ENCODE measurements around the gene GRM6.

GRM6 gene

DNA sequence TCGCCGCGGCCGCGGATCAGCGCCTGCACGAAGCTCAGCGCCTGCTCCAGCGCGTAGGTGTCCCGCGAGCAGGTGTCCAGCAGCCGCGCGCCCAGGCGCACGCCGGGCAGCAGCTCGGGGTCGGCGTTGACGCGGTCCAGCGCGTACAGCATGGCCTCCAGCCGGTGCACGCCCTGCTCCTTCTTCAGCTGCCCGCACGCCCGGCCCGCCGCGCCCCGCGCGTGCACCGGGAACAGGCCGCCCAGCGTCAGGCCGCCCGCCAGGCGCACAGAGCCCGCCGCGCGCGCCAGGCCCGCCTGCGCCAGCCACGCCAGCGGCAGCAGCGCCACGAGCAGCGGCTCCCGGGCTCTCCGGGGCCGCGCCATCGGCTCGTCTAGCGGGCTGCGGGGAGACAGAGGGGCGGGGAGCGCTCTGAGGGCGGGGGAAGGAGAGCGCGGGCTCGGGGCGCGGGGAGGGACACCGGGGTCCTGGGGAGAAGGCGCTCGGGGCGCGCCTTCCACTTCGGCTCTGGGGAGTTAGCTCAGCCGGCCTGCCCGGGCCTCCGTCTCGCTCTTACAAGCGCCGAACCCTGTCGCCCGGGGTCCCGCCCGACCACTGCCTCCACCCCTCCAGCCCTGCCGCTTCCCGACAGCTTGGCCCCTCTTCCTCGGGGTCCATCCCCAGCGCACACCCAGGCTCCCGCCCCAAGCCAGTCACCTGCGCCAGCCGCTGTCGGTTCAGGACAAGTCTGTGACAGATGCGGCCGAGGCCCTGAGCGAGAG, at the start of gene GRM6:
Gene GRM6 (minus strand): TSS at position 741 of the 761 bp plus-strand sequence. CDS start 376 bp downstream, at position 365.
- POLR2A ChIA-PET: no interaction called here
- no peak within 1 kb of the TSS for H3K4me3 ChIP-seq (ENCODE audit: low read depth, low read length)

DNA sequence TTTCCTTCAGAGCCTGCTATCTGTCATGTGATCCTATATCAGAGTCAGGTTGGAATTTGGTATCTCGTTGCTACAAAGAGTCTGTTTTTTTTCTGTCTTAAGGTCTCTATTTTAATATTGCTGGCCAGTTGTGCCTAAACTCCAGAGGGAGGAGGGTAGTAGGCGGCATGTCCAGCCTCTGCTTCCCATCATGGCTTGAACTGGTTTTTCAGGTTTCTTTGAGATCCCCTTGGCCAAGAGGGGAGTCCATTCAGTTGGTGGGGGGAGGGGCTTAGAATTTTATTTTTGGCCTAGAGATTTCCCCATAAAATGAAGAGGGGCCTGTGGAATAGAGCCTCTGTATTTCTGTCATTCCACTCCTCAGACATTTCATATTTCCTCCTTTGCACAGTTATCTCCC, 49.6 kb upstream of the GRM6 start:
- CTCF ChIA-PET: no interaction called here

More for the DNA sequence above, at the start of gene GRM6:
- no peak for DNase-seq (ENCODE audit: low read depth, low spot score)
- TF ChIP-seq, protein P1, sequence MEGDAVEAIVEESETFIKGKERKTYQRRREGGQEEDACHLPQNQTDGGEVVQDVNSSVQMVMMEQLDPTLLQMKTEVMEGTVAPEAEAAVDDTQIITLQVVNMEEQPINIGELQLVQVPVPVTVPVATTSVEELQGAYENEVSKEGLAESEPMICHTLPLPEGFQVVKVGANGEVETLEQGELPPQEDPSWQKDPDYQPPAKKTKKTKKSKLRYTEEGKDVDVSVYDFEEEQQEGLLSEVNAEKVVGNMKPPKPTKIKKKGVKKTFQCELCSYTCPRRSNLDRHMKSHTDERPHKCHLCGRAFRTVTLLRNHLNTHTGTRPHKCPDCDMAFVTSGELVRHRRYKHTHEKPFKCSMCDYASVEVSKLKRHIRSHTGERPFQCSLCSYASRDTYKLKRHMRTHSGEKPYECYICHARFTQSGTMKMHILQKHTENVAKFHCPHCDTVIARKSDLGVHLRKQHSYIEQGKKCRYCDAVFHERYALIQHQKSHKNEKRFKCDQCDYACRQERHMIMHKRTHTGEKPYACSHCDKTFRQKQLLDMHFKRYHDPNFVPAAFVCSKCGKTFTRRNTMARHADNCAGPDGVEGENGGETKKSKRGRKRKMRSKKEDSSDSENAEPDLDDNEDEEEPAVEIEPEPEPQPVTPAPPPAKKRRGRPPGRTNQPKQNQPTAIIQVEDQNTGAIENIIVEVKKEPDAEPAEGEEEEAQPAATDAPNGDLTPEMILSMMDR (IDR thresholded peaks at IDR 0.05; ENCODE audit: insufficient read depth, low read length, missing control alignments): no peak
- CTCF ChIA-PET: no interaction called here

DNA sequence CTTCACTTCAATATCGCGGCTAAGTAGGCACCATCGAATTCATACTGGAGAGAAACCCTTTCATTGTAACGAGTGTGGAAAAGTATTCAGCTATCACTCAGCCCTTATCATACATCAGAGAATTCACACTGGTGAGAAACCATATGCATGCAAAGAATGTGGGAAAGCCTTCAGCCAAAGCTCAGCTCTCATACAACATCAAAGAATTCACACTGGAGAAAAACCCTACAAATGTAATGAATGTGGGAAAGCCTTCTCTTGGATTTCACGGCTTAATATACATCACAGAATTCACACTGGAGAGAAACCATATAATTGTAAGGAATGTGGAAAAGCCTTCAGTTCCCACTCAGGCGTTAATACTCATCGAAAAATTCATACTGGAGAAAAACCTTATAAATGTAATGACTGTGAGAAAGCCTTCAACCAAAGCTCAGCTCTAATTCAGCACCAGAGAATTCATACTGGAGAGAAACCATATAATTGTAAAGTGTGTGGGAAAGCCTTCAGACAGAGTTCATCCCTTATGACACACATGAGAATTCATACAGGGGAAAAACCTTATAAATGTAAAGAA, 38.0 kb upstream of the GRM6 start:
- TF ChIP-seq, protein P1 (IDR thresholded peaks at IDR 0.05; ENCODE audit: insufficient read depth, low read length, missing control alignments): no peak
- DNase-seq (ENCODE audit: low read depth, low spot score): no peak
- CTCF ChIA-PET: no interaction called here
- no peak overlapping the region for H3K4me3 ChIP-seq (ENCODE audit: low read depth, low read length)
- POLR2A ChIA-PET: no interaction called here

More for the DNA sequence above, 49.6 kb upstream of the GRM6 start:
- no peak for DNase-seq (ENCODE audit: low read depth, low spot score)
- TF ChIP-seq, protein P1 (IDR thresholded peaks at IDR 0.05; ENCODE audit: insufficient read depth, low read length, missing control alignments): no peak
- H3K4me3 ChIP-seq (ENCODE audit: low read depth, low read length): no peak overlapping the region
- POLR2A ChIA-PET: no interaction called here

DNA sequence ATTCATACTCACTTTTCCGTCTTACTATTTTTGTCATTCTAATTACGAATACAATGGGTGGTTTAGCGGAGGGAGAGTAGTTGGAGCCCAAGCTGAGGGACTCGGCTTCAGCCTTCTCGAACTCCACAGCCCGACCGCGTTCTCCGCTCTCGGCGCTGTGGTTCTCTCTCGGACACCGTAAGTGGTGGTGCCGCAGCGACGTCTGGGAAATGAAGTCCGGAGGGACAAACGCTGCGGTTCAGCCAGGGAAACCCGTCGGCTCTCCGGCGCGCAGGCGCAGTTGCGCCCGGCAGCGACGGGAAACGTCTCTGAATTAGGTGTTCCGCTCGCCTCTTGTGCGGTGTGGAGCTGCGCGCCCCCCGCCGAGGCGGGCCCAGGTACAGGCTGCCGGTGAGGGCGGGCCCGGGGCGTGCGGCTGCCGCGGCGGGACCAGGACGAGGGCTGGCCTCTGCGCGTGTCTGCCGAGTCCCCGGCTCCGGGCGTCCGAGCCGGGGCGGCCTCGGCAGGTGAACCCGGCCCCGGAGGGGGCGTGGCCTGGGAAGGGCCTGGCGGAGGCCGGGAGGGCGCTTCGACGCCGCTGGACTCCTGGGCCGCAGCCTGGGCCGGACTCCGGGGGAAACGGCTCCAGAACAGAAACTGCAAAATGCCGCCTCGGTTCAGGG, 28.5 kb upstream of the GRM6 start, which contains the start of gene ZNF879:
Gene ZNF879 (plus strand): TSS at position 277 of the 662 bp plus-strand sequence. CDS start 1,201 bp downstream, outside the sequence.
- peak; percentile 70 for DNase-seq (ENCODE audit: low read depth, low spot score)
- CTCF ChIA-PET: no interaction called here
- H3K4me3 ChIP-seq (ENCODE audit: low read depth, low read length): peak within 1 kb of the TSS; percentile 65
- POLR2A ChIA-PET: interaction anchor here (0.9 to 1.3 kb wide), 2 partner anchors 27 to 36 kb away, joined by 3 to 5 read pairs; partner anchors contain the start of gene ZNF354C
- TF ChIP-seq, protein P1 (IDR thresholded peaks at IDR 0.05; ENCODE audit: insufficient read depth, low read length, missing control alignments): no peak

DNA sequence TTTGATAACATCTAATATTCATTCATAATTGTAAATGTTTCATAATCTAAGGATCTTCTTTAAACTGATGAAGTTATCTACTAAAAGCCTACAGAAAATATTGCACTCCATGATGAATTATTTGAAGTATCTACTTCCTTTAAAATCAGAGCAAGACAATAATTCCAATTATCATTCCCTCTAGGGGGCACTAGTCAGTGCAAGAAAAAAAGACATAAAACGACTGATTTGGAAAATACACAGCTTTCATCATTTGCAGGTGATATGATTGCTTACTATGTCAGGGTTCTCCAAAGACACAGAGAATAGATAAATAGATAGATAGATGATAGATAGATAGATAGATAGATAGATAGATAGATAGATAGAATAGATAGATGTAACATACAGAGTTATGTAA, 13.5 kb upstream of the GRM6 start:
- TF ChIP-seq, protein P1 (IDR thresholded peaks at IDR 0.05; ENCODE audit: insufficient read depth, low read length, missing control alignments): no peak
- ChIA-PET POLR2A (no interaction called here), CTCF (no interaction called here)
- DNase-seq (ENCODE audit: low read depth, low spot score): no peak
- no peak overlapping the region for H3K4me3 ChIP-seq (ENCODE audit: low read depth, low read length)

DNA sequence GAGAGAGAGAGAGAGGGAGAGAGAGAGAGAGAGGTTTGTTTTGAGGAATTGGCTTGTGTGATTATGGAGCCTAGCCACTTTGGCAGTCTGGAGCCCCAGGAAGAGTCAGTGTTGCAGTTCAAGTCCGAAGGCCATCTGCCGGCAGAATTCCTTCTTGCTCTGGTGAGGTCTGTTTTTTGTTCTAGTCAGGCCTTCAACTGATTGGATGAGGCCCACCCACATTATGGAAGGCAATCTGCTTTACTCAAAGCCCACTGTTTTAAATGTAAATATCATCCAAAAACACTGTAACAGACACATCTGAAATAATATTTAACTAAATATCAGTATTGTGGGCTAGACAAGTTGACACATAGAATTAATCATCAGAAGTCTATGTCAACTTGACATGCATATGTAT, 11.4 kb upstream of the GRM6 start:
- ChIA-PET POLR2A (no interaction called here), CTCF (no interaction called here)
- H3K4me3 ChIP-seq (ENCODE audit: low read depth, low read length): no peak overlapping the region
- no peak for DNase-seq (ENCODE audit: low read depth, low spot score)
- TF ChIP-seq, protein P1 (IDR thresholded peaks at IDR 0.05; ENCODE audit: insufficient read depth, low read length, missing control alignments): no peak

Data from AG04449 (cell line).